Pancreas (tissue), 10 donors: ENCODE data around the gene CRABP2. TPM values are rescaled to one million over a fixed set of nuclear protein-coding genes. Genes with fewer than 3 reads are reported as not detected.

Experiments
- ATAC-seq, 4 donors: fragments of 200-7000 bp; cut with Tn5 transposase; one replicate each; pipeline versions ENCODE4 v1.8.0 to v1.9.1; 2020; ENCODE audit warnings: mild to moderate bottlenecking in 4 of 4, moderate library complexity in 4 of 4
- DNase-seq, 6 donors: peaks; one replicate each; pipeline ENCODE4 v3.0.0-alpha.2; 2020
- FAIRE-seq: peaks from 2 replicates; lab custom pipeline; 2012; peaks lifted over from hg19 to GRCh38; lab: Jason Lieb, UNC
- H3K27ac ChIP-seq, 4 donors: fragments of 200-600 bp; sonication (generic); 1 replicate in 3 of 4; 2 replicates in 1 of 4; pipeline versions ENCODE4 v1.5.0 to v1.8.0; 2020
- H3K27me3 ChIP-seq, 4 donors: fragments of 200-600 bp; one replicate each; pipeline ENCODE4 v1.8.0; 2021
- H3K36me3 ChIP-seq, 3 donors: fragments of 200-600 bp; sonication (generic) in 1 of 3; one replicate each; pipeline versions ENCODE4 v1.5.0 to v1.8.0; 2020 to 2021
- H3K4me1 ChIP-seq, 3 donors: fragments of 200-600 bp; one replicate each; pipeline ENCODE4 v1.8.0; 2021
- H3K4me3 ChIP-seq, 4 donors: fragments of 200-600 bp; sonication (generic) in 2 of 4; one replicate each; pipeline versions ENCODE4 v1.5.0 to v1.8.0; 2020 to 2021
- H3K9me3 ChIP-seq, 4 donors: fragments of 200-600 bp; one replicate each; pipeline ENCODE4 v1.8.0; 2021
- WGBS, 2 donors: extraction: QIAGEN DNeasy Blood & Tissue Kit; methylation state at CpG; one replicate each; pipeline ENCODE4 v1.1.7; 2013; 5-methylcytosine and 5-hydroxymethylcytosine counted together
- intact Hi-C, 3 donors: fragments of 100-400 bp; cut with DNase I; formaldehyde crosslinking; loops; one replicate each; pipeline versions ENCODE4 v1.11.1 to v1.14.2; 2022
- polyA plus RNA-seq, 2 donors: library from polyadenylated mRNA; stranded (reverse); fragments of 200-250 nt; gene quantifications; one replicate each; pipeline ENCODE4 v1.2.3, GENCODE V29; 2013
- total RNA-seq, 6 donors: library from RNA; stranded (reverse); fragmentation: NEBNext Ultra II Directional in 4 of 6; extraction: Animal tissue kit (Norgen Biotek cat#: 25700) in 4 of 6; gene quantifications; one replicate each; pipeline versions ENCODE4 v1.2.1 to v1.2.4, GENCODE V29; 2021 to 2023
- TF ChIP-seq, protein P1 (sequence below), 4 donors: fragments of 200-600 bp; sonication (generic) in 3 of 4; IDR thresholded peaks; one replicate each; pipeline versions ENCODE4 v1.5.0 to v1.8.0; 2021; ENCODE audit warnings: antibody characterized with exemption in 4 of 4
- donor health status: healthy with polysubstance abuse.
- donor health status: DM: no; HTN: no; CAD: no; lungs with moderate emphysema.
- donor health status: DM: no; HTN: no; CAD: no.
- donor health status: control.
- donor health status: control.
- donor health status: Bipolar disorder and iron deficiency.
- donor health status: DM: yes; HTN: yes; CAD: no.
- donor health status: DM: no; HTN: no; CAD: no.
- donor health status: DM: no; HTN: no; CAD: no.
- donor health status: DM: yes; HTN: yes; CAD: no.

The CRABP2 gene
- total and polyA plus RNA-seq, 8 donors, result 0.38 to 5.0 (median 2.4) TPM

DNA sequence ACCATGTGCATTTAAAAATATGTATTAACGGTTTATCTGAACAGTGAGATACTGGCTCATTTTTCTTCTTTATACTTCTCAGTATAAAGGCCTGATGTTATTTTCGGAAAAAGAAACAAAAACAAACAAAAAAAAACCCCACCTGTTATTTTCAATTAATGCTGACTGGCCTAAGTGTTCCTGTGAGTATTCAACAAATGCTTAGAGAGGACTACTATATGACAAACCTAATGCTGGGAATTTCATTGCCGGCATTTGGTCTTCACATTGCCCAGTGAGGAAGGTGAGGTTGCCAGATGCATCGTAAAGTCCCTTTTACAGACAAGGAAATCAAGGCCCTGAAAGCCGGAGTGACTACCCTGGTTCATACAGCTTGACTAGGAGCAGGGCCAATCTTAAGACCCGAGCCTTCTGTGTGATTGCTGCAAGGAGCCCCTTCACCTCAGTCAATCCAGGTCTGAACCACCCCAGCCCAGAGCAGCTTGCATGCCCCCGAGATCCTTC is 34.9 kb upstream of the CRABP2 start:
- Histone ChIP-seq H3K9me3 (no peaks in the 10 kb centered on the region), H3K4me3 (peak overlapping the region; percentile 51 to 91 (median 56)), H3K27ac (peak overlapping the region; percentile 20 to 62 (median 41)), H3K4me1 (peaks cover 0 to 5% (median under 1%) of the 10 kb centered on the region in 3 donors), H3K27me3 (no peaks in the 10 kb centered on the region), H3K36me3 (peaks cover 0 to 26% (median 8%) of the 10 kb centered on the region in 3 donors)
- 8 to 10% methylated on average over 7 of the region's 7 CpGs for WGBS, 2 donors
- DNase-seq (no peak), FAIRE-seq (no peak), ATAC-seq (peak; percentile 5 to 12 (median 6))
- TF ChIP-seq, protein P1, sequence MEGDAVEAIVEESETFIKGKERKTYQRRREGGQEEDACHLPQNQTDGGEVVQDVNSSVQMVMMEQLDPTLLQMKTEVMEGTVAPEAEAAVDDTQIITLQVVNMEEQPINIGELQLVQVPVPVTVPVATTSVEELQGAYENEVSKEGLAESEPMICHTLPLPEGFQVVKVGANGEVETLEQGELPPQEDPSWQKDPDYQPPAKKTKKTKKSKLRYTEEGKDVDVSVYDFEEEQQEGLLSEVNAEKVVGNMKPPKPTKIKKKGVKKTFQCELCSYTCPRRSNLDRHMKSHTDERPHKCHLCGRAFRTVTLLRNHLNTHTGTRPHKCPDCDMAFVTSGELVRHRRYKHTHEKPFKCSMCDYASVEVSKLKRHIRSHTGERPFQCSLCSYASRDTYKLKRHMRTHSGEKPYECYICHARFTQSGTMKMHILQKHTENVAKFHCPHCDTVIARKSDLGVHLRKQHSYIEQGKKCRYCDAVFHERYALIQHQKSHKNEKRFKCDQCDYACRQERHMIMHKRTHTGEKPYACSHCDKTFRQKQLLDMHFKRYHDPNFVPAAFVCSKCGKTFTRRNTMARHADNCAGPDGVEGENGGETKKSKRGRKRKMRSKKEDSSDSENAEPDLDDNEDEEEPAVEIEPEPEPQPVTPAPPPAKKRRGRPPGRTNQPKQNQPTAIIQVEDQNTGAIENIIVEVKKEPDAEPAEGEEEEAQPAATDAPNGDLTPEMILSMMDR (IDR thresholded peaks at IDR 0.05), result no peak
- intact Hi-C loops, result no loop called here

DNA sequence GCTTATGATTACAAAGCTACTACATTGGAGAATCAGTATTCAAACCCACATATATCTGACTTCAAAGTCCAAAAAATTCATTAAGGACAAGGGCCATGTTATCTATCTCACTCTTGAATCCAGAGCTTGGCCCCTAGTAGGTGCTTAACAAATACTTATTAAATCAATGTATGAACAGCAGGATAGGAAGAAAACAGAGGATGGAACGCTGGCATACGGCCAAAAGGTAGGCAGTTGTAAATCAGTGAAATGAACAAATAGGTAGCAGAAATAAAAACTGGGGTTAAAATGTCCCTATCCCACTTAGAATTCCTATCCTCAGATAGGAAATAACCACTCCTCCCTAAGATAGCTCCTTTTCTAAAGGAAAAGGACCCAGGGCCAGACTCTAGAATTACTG is 33.5 kb upstream of the CRABP2 start:
- 62 to 71% methylated on average over 2 of the region's 2 CpGs for WGBS, 2 donors

DNA sequence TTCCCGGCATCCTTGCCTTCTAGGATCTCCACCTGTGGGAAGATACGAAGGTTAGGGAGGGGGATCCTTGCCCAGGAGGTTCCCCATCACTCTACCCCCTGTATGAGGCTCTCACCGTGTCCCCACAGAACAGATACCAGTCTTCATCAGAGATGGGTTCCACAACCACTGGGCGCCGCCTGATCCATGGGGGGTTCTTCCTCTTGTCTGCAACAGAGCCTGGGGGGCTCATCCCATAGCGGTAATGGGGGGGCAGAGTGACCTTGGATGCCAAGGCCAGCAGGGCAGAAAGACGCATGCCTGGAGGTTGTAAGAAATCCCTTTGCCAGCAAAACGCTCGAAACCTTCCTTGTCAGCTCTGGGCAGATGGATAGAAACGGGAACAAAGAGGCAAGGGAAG is 33.0 kb upstream of the CRABP2 start:
- WGBS, 2 donors, result 78 to 83% methylated on average over 10 of the region's 10 CpGs
- intact Hi-C loops, result no loop called here
- Histone ChIP-seq H3K27ac (no peak overlapping the region), H3K9me3 (no peaks in the 10 kb centered on the region), H3K4me1 (peaks cover 0 to 5% (median 0%) of the 10 kb centered on the region in 3 donors), H3K36me3 (peaks cover 0 to 24% (median 1%) of the 10 kb centered on the region in 3 donors), H3K4me3 (no peak overlapping the region), H3K27me3 (no peaks in the 10 kb centered on the region)
- DNase-seq (peak in 1 of 6 donors; percentile 67), ATAC-seq (no peak), FAIRE-seq (no peak)
- TF ChIP-seq, protein P1 (IDR thresholded peaks at IDR 0.05), result no peak

More for the DNA sequence above, 33.5 kb upstream of the CRABP2 start:
- H3K4me1 ChIP-seq, result peaks cover 0 to 5% (median 0%) of the 10 kb centered on the region in 3 donors
- FAIRE-seq (no peak), DNase-seq (no peak), ATAC-seq (no peak)
- H3K27me3 ChIP-seq, result no peaks in the 10 kb centered on the region
- TF ChIP-seq, protein P1 (IDR thresholded peaks at IDR 0.05), result no peak
- intact Hi-C loops, result no loop called here
- H3K27ac ChIP-seq, result no peak overlapping the region
- no peak overlapping the region for H3K4me3 ChIP-seq
- H3K36me3 ChIP-seq, result peaks cover 0 to 29% (median 6%) of the 10 kb centered on the region in 3 donors
- no peaks in the 10 kb centered on the region for H3K9me3 ChIP-seq

DNA sequence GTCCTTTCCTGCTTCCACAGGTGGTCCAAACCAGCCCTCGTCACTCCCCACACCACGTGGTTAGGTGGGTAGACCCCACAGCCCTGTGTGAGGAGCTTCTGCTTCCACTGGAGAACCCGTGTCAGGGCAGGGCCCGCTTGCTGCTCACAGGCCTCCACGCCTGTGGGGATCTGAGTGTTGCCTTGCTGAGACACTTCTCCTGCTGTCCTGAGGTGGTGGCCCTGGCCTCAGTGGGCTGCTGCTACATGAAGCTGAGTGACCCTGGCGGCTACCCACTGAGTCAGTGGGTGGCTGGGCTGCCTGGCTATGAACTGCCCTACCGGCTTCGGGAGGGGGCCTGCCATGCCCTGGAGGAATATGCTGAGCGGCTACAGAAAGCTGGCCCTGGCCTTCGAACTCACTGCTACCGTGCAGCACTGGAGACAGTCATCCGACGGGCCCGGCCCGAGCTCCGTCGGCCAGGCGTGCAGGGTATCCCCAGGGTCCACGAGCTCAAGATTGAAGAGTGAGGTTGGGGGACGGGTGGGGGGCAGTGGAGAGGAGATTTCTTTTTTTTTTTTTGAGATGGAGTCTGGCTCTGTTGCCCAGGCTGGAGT is 28.7 kb upstream of the CRABP2 start:
- no peak overlapping the region for H3K27ac ChIP-seq
- H3K4me3 ChIP-seq, result no peak overlapping the region
- peak in 1 of 6 donors; percentile 69 for DNase-seq
- H3K4me1 ChIP-seq, result peaks cover 0 to 5% (median 4%) of the 10 kb centered on the region in 3 donors
- TF ChIP-seq, protein P1 (IDR thresholded peaks at IDR 0.05), result no peak
- WGBS, 2 donors, result 92 to 93% methylated on average over 20 of the region's 20 CpGs
- no peaks in the 10 kb centered on the region for H3K9me3 ChIP-seq
- no peak for ATAC-seq
- intact Hi-C loops, result no loop called here
- H3K36me3 ChIP-seq, result peaks cover 0 to 18% (median 0%) of the 10 kb centered on the region in 3 donors
- no peak for FAIRE-seq
- no peaks in the 10 kb centered on the region for H3K27me3 ChIP-seq
